ENCODE measurements around the gene CFAP119.

Gene CFAP119

DNA sequence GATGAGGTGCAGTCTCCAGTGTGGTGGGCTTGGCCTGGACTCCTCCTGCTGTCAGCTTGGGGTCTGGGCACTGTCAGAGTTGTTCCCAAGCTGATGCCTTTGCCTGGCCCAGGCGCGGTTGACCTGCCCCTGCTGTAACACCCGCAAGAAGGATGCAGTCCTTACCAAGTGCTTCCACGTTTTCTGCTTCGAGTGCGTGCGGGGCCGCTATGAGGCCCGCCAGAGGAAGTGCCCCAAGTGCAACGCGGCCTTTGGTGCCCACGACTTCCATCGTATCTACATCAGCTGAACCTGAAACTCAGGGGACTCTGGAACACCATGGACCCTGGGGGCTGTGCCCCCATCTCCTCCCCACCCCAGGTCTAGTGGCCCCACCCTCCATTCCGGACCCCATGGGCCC, 12.0 kb upstream of the CFAP119 start:
- no peak for TF ChIP-seq CTCF (IDR thresholded peaks at IDR 0.05; ENCODE audit: low read depth, low read length)
- Histone ChIP-seq H3K27ac (no peak overlapping the region), H3K4me3 (ENCODE audit: low read depth, low read length) (no peak overlapping the region), H3K27me3 (ENCODE audit: insufficient read depth, low read depth, severe bottlenecking) (no peaks in the 10 kb centered on the region), H3K9me3 (ENCODE audit: severe bottlenecking) (no peaks in the 10 kb centered on the region), H3K36me3 (peaks cover 59% of the 10 kb centered on the region)
- no peak for DNase-seq

GRCh38 chr16:30771726-30772125, 9.9 kb upstream of the CFAP119 start:
- DNase-seq, result no peak
- peaks cover 72% of the 10 kb centered on the region for H3K36me3 ChIP-seq

GRCh38 chr16:30769379-30770089, 7.7 kb upstream of the CFAP119 start:
- no peaks in the 10 kb centered on the region for H3K27me3 ChIP-seq (ENCODE audit: insufficient read depth, low read depth, severe bottlenecking)
- H3K9me3 ChIP-seq (ENCODE audit: severe bottlenecking), result no peaks in the 10 kb centered on the region
- H3K4me3 ChIP-seq (ENCODE audit: low read depth, low read length), result no peak overlapping the region
- no peak overlapping the region for H3K27ac ChIP-seq
- no peak for TF ChIP-seq CTCF (IDR thresholded peaks at IDR 0.05; ENCODE audit: low read depth, low read length)
- no peak for DNase-seq
- peaks cover 91% of the 10 kb centered on the region for H3K36me3 ChIP-seq

More at GRCh38 chr16:30771726-30772125, 9.9 kb upstream of the CFAP119 start:
- Histone ChIP-seq H3K27me3 (ENCODE audit: insufficient read depth, low read depth, severe bottlenecking) (no peaks in the 10 kb centered on the region), H3K9me3 (ENCODE audit: severe bottlenecking) (no peaks in the 10 kb centered on the region), H3K4me3 (ENCODE audit: low read depth, low read length) (no peak overlapping the region), H3K27ac (no peak overlapping the region)
- no peak for TF ChIP-seq CTCF (IDR thresholded peaks at IDR 0.05; ENCODE audit: low read depth, low read length)

- Histone ChIP-seq H3K4me3 (ENCODE audit: low read depth, low read length) (no peak overlapping the region), H3K36me3 (peaks cover 93% of the 10 kb centered on the region), H3K9me3 (ENCODE audit: severe bottlenecking) (no peaks in the 10 kb centered on the region), H3K27ac (no peak overlapping the region), H3K27me3 (ENCODE audit: insufficient read depth, low read depth, severe bottlenecking) (no peaks in the 10 kb centered on the region)
- no peak for TF ChIP-seq CTCF (IDR thresholded peaks at IDR 0.05; ENCODE audit: low read depth, low read length)
- DNase-seq, result no peak
Measured at GRCh38 chr16:30768583-30769181, 6.8 kb upstream of the CFAP119 start.

DNA sequence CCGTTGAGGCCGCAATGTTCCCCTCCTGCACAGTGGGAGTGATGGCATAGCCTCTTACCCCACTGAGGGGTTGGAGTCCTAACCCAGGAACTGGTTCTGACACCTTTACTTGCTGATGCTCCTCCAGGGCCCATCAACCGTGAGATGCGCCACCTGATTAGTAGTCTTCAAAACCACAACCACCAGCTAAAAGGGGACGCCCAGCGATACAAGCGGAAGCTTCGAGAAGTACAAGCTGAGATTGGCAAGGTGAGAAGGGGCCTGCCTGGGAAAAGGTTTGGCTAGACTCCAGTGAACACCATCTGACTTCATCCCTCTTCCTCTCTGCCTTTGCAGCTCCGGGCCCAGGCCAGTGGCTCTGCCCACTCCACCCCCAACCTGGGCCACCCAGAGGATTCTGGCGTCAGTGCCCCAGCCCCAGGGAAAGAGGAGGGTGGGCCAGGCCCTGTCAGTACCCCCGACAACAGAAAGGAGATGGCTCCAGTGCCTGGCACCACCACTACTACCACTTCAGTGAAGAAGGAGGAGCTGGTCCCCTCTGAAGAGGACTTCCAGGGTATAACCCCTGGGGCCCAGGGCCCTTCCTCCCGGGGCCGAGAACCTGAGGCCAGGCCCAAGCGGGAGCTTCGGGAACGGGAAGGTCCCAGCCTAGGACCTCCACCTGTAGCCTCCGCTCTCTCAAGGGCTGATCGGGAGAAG, 6.1 kb upstream of the CFAP119 start:
- DNase-seq, result no peak
- no peaks in the 10 kb centered on the region for H3K27me3 ChIP-seq (ENCODE audit: insufficient read depth, low read depth, severe bottlenecking)
- no peaks in the 10 kb centered on the region for H3K9me3 ChIP-seq (ENCODE audit: severe bottlenecking)
- H3K4me3 ChIP-seq (ENCODE audit: low read depth, low read length), result no peak overlapping the region
- peaks cover 93% of the 10 kb centered on the region for H3K36me3 ChIP-seq
- H3K27ac ChIP-seq, result no peak overlapping the region
- no peak for TF ChIP-seq CTCF (IDR thresholded peaks at IDR 0.05; ENCODE audit: low read depth, low read length)

All from WERI-Rb-1 (cell line).